Activated naive CD4-positive, alpha-beta T cell treated with anti-CD3 and anti-CD28 coated beads for 36 hours (primary cell): ENCODE data around the gene FAM120C. TPM values are rescaled to one million over a fixed set of nuclear protein-coding genes. Genes with fewer than 3 reads are reported as not detected.

Experiments
- total RNA-seq, 2 experiments: library from RNA; stranded (reverse); gene quantifications; one replicate each; pipeline ENCODE4 v1.2.3, GENCODE V29; 2021

Gene FAM120C
- total RNA-seq, 2 experiments from 2014 or later, result 4.3 to 5.9 TPM

Other genes with a start within 250 kb of the FAM120C start
- 10 to 100 TPM; 51.7 to 53.2 TPM for gene PHF8, start 138.8 kb downstream of the FAM120C start, total RNA-seq
- gene WNK3, start 174.8 kb upstream of the FAM120C start, total RNA-seq, result under 1 TPM; 0.25 to 0.60 TPM